ENCODE results near the gene IWS1.

Gene IWS1

GRCh38 chr2:127565261-127566138, 39.2 kb upstream of the IWS1 start:
- Mint-ChIP-seq H3K27ac (no peak overlapping the region), H3K9me3 (peaks cover 4% of the 10 kb centered on the region), H3K36me3 (peaks cover 6% of the 10 kb centered on the region), H3K4me1 (peaks cover 20% of the 10 kb centered on the region), H3K4me3 (no peak overlapping the region), H3K27me3 (no peaks in the 10 kb centered on the region)
- ATAC-seq = no peak

GRCh38 chr2:127564429-127565260, 38.4 kb upstream of the IWS1 start:
- Mint-ChIP-seq H3K27ac (peak overlapping the region; percentile 80), H3K4me3 (no peak overlapping the region), H3K27me3 (no peaks in the 10 kb centered on the region)

GRCh38 chr2:127563458-127564428, 37.5 kb upstream of the IWS1 start:
- peak; percentile 91 for ATAC-seq
- Mint-ChIP-seq H3K36me3 (peaks cover 6% of the 10 kb centered on the region), H3K27me3 (no peaks in the 10 kb centered on the region), H3K27ac (peak overlapping the region; percentile 80), H3K4me3 (peak overlapping the region; percentile 60), H3K9me3 (peaks cover 4% of the 10 kb centered on the region), H3K4me1 (peaks cover 20% of the 10 kb centered on the region)

More at GRCh38 chr2:127564429-127565260, 38.4 kb upstream of the IWS1 start:
- Mint-ChIP-seq H3K9me3 (peaks cover 4% of the 10 kb centered on the region), H3K4me1 (peaks cover 20% of the 10 kb centered on the region), H3K36me3 (peaks cover 6% of the 10 kb centered on the region)
- ATAC-seq = no peak

GRCh38 chr2:127562936-127563335, 36.6 kb upstream of the IWS1 start:
- peaks cover 1% of the 10 kb centered on the region for H3K27me3 Mint-ChIP-seq
- H3K36me3 Mint-ChIP-seq = peaks cover 6% of the 10 kb centered on the region
- H3K27ac Mint-ChIP-seq = peak overlapping the region; percentile 80
- H3K4me3 Mint-ChIP-seq = no peak overlapping the region
- no peak for ATAC-seq
- H3K4me1 Mint-ChIP-seq = peaks cover 20% of the 10 kb centered on the region
- H3K9me3 Mint-ChIP-seq = peaks cover 4% of the 10 kb centered on the region

- Mint-ChIP-seq H3K27ac (no peak overlapping the region), H3K36me3 (peaks cover 14% of the 10 kb centered on the region), H3K4me3 (no peak overlapping the region), H3K27me3 (peaks cover 15% of the 10 kb centered on the region), H3K9me3 (peaks cover 11% of the 10 kb centered on the region), H3K4me1 (peaks cover 20% of the 10 kb centered on the region)
- ATAC-seq = no peak
These were observed 35.1 kb upstream of the IWS1 start for GRCh38 chr2:127561371-127561770.

GRCh38 chr2:127560931-127561280, 34.6 kb upstream of the IWS1 start:
- H3K9me3 Mint-ChIP-seq = peaks cover 11% of the 10 kb centered on the region
- H3K4me3 Mint-ChIP-seq = no peak overlapping the region
- no peak for ATAC-seq
- peaks cover 15% of the 10 kb centered on the region for H3K27me3 Mint-ChIP-seq
- H3K36me3 Mint-ChIP-seq = peaks cover 14% of the 10 kb centered on the region
- no peak overlapping the region for H3K27ac Mint-ChIP-seq
- H3K4me1 Mint-ChIP-seq = peaks cover 20% of the 10 kb centered on the region

- peaks cover 12% of the 10 kb centered on the region for H3K9me3 Mint-ChIP-seq
- peaks cover 14% of the 10 kb centered on the region for H3K36me3 Mint-ChIP-seq
- ATAC-seq = no peak
- peaks cover 19% of the 10 kb centered on the region for H3K27me3 Mint-ChIP-seq
- H3K4me1 Mint-ChIP-seq = peaks cover 20% of the 10 kb centered on the region
- no peak overlapping the region for H3K4me3 Mint-ChIP-seq
- H3K27ac Mint-ChIP-seq = no peak overlapping the region
These were observed 34.1 kb upstream of the IWS1 start for GRCh38 chr2:127560201-127560930.

GRCh38 chr2:127559454-127559853, 33.2 kb upstream of the IWS1 start:
- Mint-ChIP-seq H3K4me3 (no peak overlapping the region), H3K27me3 (peaks cover 24% of the 10 kb centered on the region), H3K27ac (no peak overlapping the region), H3K36me3 (peaks cover 14% of the 10 kb centered on the region), H3K9me3 (peaks cover 14% of the 10 kb centered on the region), H3K4me1 (peaks cover 19% of the 10 kb centered on the region)
- ATAC-seq = no peak

GRCh38 chr2:127558911-127559310, 32.6 kb upstream of the IWS1 start:
- Mint-ChIP-seq H3K4me3 (no peak overlapping the region), H3K4me1 (peaks cover 14% of the 10 kb centered on the region), H3K36me3 (peaks cover 14% of the 10 kb centered on the region), H3K27me3 (peaks cover 24% of the 10 kb centered on the region), H3K27ac (no peak overlapping the region), H3K9me3 (peaks cover 14% of the 10 kb centered on the region)
- no peak for ATAC-seq

- peaks cover 62% of the 10 kb centered on the region for H3K27me3 Mint-ChIP-seq
- H3K9me3 Mint-ChIP-seq = peaks cover 10% of the 10 kb centered on the region
- ATAC-seq = no peak
- no peaks in the 10 kb centered on the region for H3K4me1 Mint-ChIP-seq
- H3K36me3 Mint-ChIP-seq = peaks cover 8% of the 10 kb centered on the region
- H3K27ac Mint-ChIP-seq = no peak overlapping the region
- no peak overlapping the region for H3K4me3 Mint-ChIP-seq
These were observed 26.6 kb upstream of the IWS1 start for GRCh38 chr2:127552846-127553245.

- Mint-ChIP-seq H3K27me3 (peaks cover 56% of the 10 kb centered on the region), H3K27ac (no peak overlapping the region), H3K4me1 (no peaks in the 10 kb centered on the region), H3K9me3 (peaks cover 10% of the 10 kb centered on the region), H3K4me3 (no peak overlapping the region), H3K36me3 (peaks cover 7% of the 10 kb centered on the region)
- no peak for ATAC-seq
These were observed 26.0 kb upstream of the IWS1 start for GRCh38 chr2:127552336-127552735.

GRCh38 chr2:127551221-127551930, 25.1 kb upstream of the IWS1 start:
- H3K27me3 Mint-ChIP-seq = peaks cover 58% of the 10 kb centered on the region
- H3K27ac Mint-ChIP-seq = no peak overlapping the region
- no peaks in the 10 kb centered on the region for H3K36me3 Mint-ChIP-seq
- H3K4me1 Mint-ChIP-seq = no peaks in the 10 kb centered on the region
- no peak for ATAC-seq
- H3K4me3 Mint-ChIP-seq = no peak overlapping the region
- H3K9me3 Mint-ChIP-seq = peaks cover 7% of the 10 kb centered on the region

GRCh38 chr2:127546797-127547196, 20.5 kb upstream of the IWS1 start:
- Mint-ChIP-seq H3K27me3 (peaks cover 44% of the 10 kb centered on the region), H3K9me3 (peaks cover 4% of the 10 kb centered on the region), H3K4me1 (no peaks in the 10 kb centered on the region), H3K27ac (no peak overlapping the region), H3K4me3 (no peak overlapping the region), H3K36me3 (no peaks in the 10 kb centered on the region)
- no peak for ATAC-seq

- H3K9me3 Mint-ChIP-seq = peaks cover 4% of the 10 kb centered on the region
- H3K36me3 Mint-ChIP-seq = no peaks in the 10 kb centered on the region
- ATAC-seq = no peak
- no peak overlapping the region for H3K27ac Mint-ChIP-seq
- H3K4me1 Mint-ChIP-seq = no peaks in the 10 kb centered on the region
- H3K4me3 Mint-ChIP-seq = no peak overlapping the region
- H3K27me3 Mint-ChIP-seq = peaks cover 34% of the 10 kb centered on the region
These were observed 19.5 kb upstream of the IWS1 start for GRCh38 chr2:127545796-127546195.
